Body of pancreas (tissue), 4 donors: ENCODE results near the gene MLEC.

Experiments
- CTCF ChIP-seq, 7 experiments: fragments of 450-650 bp in 4 of 7; fragments of 200-600 bp in 3 of 7; sonication (generic) in 3 of 7; IDR thresholded peaks; one replicate each; pipeline ENCODE4 v1.5.1; 2016 to 2019; ENCODE audit warnings: antibody characterized with exemption in 7 of 7
- POLR2A ChIP-seq, 3 donors: fragments of 450-650 bp; IDR thresholded peaks; one replicate each; pipeline ENCODE4 v1.6.1; 2016; ENCODE audit warnings: antibody characterized with exemption in 3 of 3, mild to moderate bottlenecking in 2 of 3

DNA sequence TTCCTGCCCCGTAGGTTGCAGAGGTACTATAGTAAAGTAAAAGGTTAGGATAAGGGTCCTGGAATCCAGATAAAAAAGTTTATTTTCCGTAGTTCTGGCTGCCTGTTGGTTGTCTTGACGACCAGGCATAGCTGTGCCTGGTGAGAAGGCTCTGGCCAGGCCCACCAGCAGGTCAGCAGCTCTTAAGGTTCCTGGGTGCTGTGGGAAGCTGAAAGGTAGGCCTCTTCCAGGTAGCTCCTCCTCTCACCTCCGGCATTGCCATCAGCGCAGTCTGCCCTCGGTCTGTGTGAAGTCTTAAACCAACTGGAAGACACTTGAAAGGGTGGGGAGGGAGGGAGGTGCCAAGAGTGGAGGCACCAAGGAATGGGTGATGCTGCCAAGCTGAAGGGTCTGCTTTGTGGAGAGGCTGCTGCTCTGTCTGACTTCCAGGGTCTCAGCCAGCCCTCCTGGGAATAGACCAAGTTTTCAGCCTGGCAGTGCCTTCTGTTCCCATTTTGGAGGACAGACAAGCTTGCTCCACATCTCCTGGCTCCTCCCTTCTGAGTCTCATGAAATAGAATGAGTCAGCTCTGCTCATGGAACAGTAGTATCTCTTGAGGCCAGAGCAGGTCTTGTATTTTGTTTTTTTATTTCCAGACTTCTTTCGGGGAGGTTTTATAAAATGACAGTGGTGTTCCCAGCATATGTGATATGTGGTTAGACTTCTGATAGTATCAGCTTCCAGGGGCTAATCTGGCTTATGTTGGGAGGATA lies 33.5 kb downstream of the MLEC start:
- TF ChIP-seq CTCF (IDR thresholded peaks at IDR 0.05) (no peak), POLR2A (IDR thresholded peaks at IDR 0.05) (no peak)
